ENCODE data around the gene WNK2.

Gene WNK2

GRCh38 chr9:93203718-93204469 is 20.0 kb downstream of the WNK2 start:
- no peak for DNase-seq

- no peak for DNase-seq
Measured at GRCh38 chr9:93204470-93205043, 20.6 kb downstream of the WNK2 start.

- peak; percentile 5 for DNase-seq
Measured at GRCh38 chr9:93205045-93205768, 21.3 kb downstream of the WNK2 start.

- no peak for DNase-seq
Measured at GRCh38 chr9:93205896-93206575, 22.1 kb downstream of the WNK2 start.

GRCh38 chr9:93206576-93207155 is 22.7 kb downstream of the WNK2 start:
- DNase-seq: no peak

GRCh38 chr9:93207326-93207814 is 23.4 kb downstream of the WNK2 start:
- no peak for DNase-seq

GRCh38 chr9:93207860-93208734 is 24.2 kb downstream of the WNK2 start:
- DNase-seq: no peak

GRCh38 chr9:93209097-93209496 is 25.2 kb downstream of the WNK2 start:
- DNase-seq: no peak

- DNase-seq: no peak
Measured at GRCh38 chr9:93209576-93210323, 25.8 kb downstream of the WNK2 start.

GRCh38 chr9:93210324-93210973 is 26.5 kb downstream of the WNK2 start:
- no peak for DNase-seq

GRCh38 chr9:93210974-93211653 is 27.2 kb downstream of the WNK2 start:
- no peak for DNase-seq

GRCh38 chr9:93211654-93212001 is 27.7 kb downstream of the WNK2 start:
- DNase-seq: no peak

GRCh38 chr9:93212409-93212808 is 28.5 kb downstream of the WNK2 start:
- no peak for DNase-seq

- DNase-seq: no peak
Measured at GRCh38 chr9:93216073-93216365, 32.1 kb downstream of the WNK2 start.

GRCh38 chr9:93217706-93218105 is 33.8 kb downstream of the WNK2 start:
- DNase-seq: no peak

- DNase-seq: no peak
Measured at GRCh38 chr9:93218161-93218560, 34.2 kb downstream of the WNK2 start.

GRCh38 chr9:93218671-93219420 is 34.9 kb downstream of the WNK2 start:
- DNase-seq: no peak

- no peak for DNase-seq
Measured at GRCh38 chr9:93219692-93220091, 35.8 kb downstream of the WNK2 start.

- no peak for DNase-seq
Measured at GRCh38 chr9:93220627-93221026, 36.7 kb downstream of the WNK2 start.

GRCh38 chr9:93221044-93221443 is 37.1 kb downstream of the WNK2 start:
- no peak for DNase-seq
